A549 (cell line): ENCODE data around the gene PLCH1.
A peak's percentile ranks its signal among the peaks of the same experiment; 100 is the strongest.

Experiments
- CEBPB ChIP-seq, 2 experiments: fragments of >200 bp in 1 of 2; sonication (Bioruptor Twin) in 1 of 2; formaldehyde crosslinking in 1 of 2; IDR thresholded peaks; 2 replicates each; pipeline ENCODE4 v1.6.1; 2012 to 2016
- CTCF ChIP-seq: fragments of >200 bp; sonication (Bioruptor Twin); formaldehyde crosslinking; IDR thresholded peaks from 3 replicates; pipeline ENCODE4 v1.5.1; 2016
- EP300 ChIP-seq, 2 experiments: fragments of >200 bp; sonication (Bioruptor Twin); formaldehyde crosslinking; IDR thresholded peaks; 2 replicates in 1 of 2; 3 replicates in 1 of 2; pipeline ENCODE4 v1.6.1; 2016 to 2017
- HDAC2 ChIP-seq: fragments of 200-600 bp; sonication (generic); IDR thresholded peaks from 2 replicates; pipeline ENCODE4 v1.6.1; 2016
- MAFK ChIP-seq: fragments of 450-650 bp; IDR thresholded peaks from 2 replicates; pipeline ENCODE4 v1.6.1; 2014; ENCODE audit not compliant: partially characterized antibody
- MAZ ChIP-seq: fragments of 150-350 bp; IDR thresholded peaks from 2 replicates; pipeline ENCODE4 v1.6.1; 2014; ENCODE audit warnings: antibody characterized with exemption, low read depth, low read length, borderline replicate concordance
- MYC ChIP-seq: IDR thresholded peaks from 2 replicates; pipeline ENCODE4 v1.6.1; 2012; ENCODE audit warnings: mild to moderate bottlenecking, inconsistent platforms, low read length, improper control_type of control experiment, borderline replicate concordance
- PBX3 ChIP-seq: IDR thresholded peaks from 2 replicates; pipeline ENCODE4 v1.6.1; 2012
- POLR2A ChIP-seq: IDR thresholded peaks from 2 replicates; pipeline ENCODE4 v1.6.1; 2012; ENCODE audit warnings: mild to moderate bottlenecking, low read length
- RAD21 ChIP-seq, 2 experiments: fragments of >200 bp in 1 of 2; sonication (Bioruptor Twin) in 1 of 2; formaldehyde crosslinking in 1 of 2; IDR thresholded peaks in 1 of 2; conservative IDR thresholded peaks in 1 of 2; 2 replicates in 1 of 2; 3 replicates in 1 of 2; pipeline ENCODE4 v1.6.1; 2012 to 2018; ENCODE audit warnings: inconsistent platforms in 1 of 2
- SMC3 ChIP-seq: fragments of >200 bp; sonication (Bioruptor Twin); formaldehyde crosslinking; IDR thresholded peaks from 3 replicates; pipeline ENCODE4 v1.6.1; 2018; ENCODE audit warnings: inconsistent platforms
- SREBF2 ChIP-seq: fragments of 450-650 bp; IDR thresholded peaks from 2 replicates; pipeline ENCODE4 v1.6.1; 2014; ENCODE audit warnings: mild to moderate bottlenecking, moderate library complexity
- TF ChIP-seq, protein P1 (sequence below): IDR thresholded peaks from 2 replicates; pipeline ENCODE4 v1.6.1; 2012
- TF ChIP-seq, protein P2 (sequence below): IDR thresholded peaks from 2 replicates; pipeline ENCODE4 v1.6.1; 2012; ENCODE audit warnings: low read depth, borderline replicate concordance

DNA sequence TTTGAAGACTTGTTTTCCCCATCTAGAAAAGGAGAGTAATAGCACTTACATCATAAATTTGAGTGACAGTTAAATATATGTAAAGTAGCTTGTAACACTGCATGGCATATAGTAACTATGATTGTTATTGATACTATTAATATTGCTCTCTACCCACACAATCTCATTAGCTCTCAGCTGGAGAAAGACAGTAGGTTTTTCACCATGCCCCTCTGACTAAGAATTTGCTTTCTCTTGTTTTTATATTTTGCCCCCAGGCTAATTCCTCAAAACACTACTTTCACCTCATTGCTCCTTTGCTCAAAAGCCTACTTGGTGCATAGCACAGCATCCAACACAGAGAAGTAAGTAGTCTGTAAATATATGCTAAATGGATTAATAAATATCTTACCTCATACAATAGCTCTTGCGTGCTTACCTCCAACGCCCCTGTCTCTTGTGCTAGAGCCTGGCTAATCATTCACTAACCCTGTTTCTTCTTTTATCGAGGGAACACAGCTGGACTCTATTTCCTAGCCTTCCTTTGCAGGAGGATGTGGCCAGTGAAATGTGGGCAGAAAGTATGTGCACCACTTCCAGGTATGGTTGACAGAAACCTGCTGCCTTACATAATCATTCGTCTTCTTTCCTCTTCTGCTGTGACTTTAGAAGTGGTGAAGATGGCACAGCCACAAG is 190.0 kb downstream of the PLCH1 start:
- TF ChIP-seq CTCF (no peak), POLR2A (no peak), CEBPB (IDR thresholded peaks at IDR 0.05) (no peak), PBX3 (no peak), MAZ (no peak), EP300 (IDR thresholded peaks at IDR 0.05) (peak; percentile 28 to 65; a peak in 3 of 5 replicates), SMC3 (peak; percentile 26; the same call in 2 of the 3 replicates), RAD21 (conservative IDR thresholded peaks at IDR 0.05 in 1 of 2, IDR thresholded peaks at IDR 0.05 in 1 of 2) (no peak; a peak in 2 of 5 replicates), HDAC2 (no peak), SREBF2 (no peak), MAFK (no peak), MYC (no peak)
- TF ChIP-seq, protein P1, sequence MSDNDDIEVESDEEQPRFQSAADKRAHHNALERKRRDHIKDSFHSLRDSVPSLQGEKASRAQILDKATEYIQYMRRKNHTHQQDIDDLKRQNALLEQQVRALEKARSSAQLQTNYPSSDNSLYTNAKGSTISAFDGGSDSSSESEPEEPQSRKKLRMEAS = no peak; the same call in 1 of the 2 replicates
- TF ChIP-seq, protein P2, sequence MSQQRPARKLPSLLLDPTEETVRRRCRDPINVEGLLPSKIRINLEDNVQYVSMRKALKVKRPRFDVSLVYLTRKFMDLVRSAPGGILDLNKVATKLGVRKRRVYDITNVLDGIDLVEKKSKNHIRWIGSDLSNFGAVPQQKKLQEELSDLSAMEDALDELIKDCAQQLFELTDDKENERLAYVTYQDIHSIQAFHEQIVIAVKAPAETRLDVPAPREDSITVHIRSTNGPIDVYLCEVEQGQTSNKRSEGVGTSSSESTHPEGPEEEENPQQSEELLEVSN = no peak
